HepG2 (cell line): Measurements from ENCODE around the gene PGR. TPM values are rescaled to one million over a fixed set of nuclear protein-coding genes. Genes with fewer than 3 reads are reported as not detected.

ENCODE experiments used
- ATAC-seq: fragments of 200-7000 bp; cut with Tn5 transposase; 3 replicates; pipeline ENCODE4 v1.9.1; 2020; ENCODE audit warnings: mild to moderate bottlenecking, moderate library complexity
- BruUV-seq: library from RNA; stranded (reverse); fragments of 400-500 nt; replicated peaks from 2 replicates; lab custom pipeline; 2021; lab: Mats Ljungman, UMichigan
- CTCF ChIA-PET: fragments of 300-600 bp; formaldehyde crosslinking; extraction: SDS; loops from one replicate; lab custom pipeline; 2021; ENCODE audit warnings: low total read pairs, inconsistent platforms, low intra/inter-chr PET ratio; lab: Yijun Ruan, JAX
- POLR2A ChIA-PET: fragments of 350-600 bp; sonication (Branson Sonifier 250); formaldehyde crosslinking; loops from one replicate; lab custom pipeline; 2020; ENCODE audit warnings: antibody characterized with exemption, inconsistent platforms; lab: Yijun Ruan, JAX
- DNase-seq: peaks from one replicate; pipeline ENCODE4 v3.0.0-alpha.2; 2015; ENCODE audit warnings: low spot score
- FAIRE-seq: peaks from 3 replicates; lab custom pipeline; 2011; peaks lifted over from hg19 to GRCh38; lab: Jason Lieb, UNC
- H2AFZ ChIP-seq: one replicate; pipeline ENCODE4 v1.6.1; 2011; ENCODE audit warnings: low read length, inconsistent platforms
- H3K27ac ChIP-seq: fragments of 300-600 bp; 3 replicates; pipeline ENCODE4 v1.8.0; 2011; ENCODE audit warnings: mixed run types, mild to moderate bottlenecking, mixed read lengths, low read length, inconsistent platforms; ENCODE audit not compliant: insufficient read depth; ENCODE audit errors: extremely low read length
- H3K27me3 ChIP-seq, 2 experiments: fragments of 200-600 bp in 1 of 2; 2 replicates in 1 of 2; 3 replicates in 1 of 2; pipeline versions ENCODE4 v1.6.0 to v1.8.0; 2011; ENCODE audit warnings: low read length in 2 of 2, mild to moderate bottlenecking in 2 of 2, moderate library complexity in 2 of 2, inconsistent platforms in 1 of 2; ENCODE audit not compliant: insufficient read depth in 2 of 2, control insufficient read depth in 1 of 2
- H3K36me3 ChIP-seq, 2 experiments: fragments of 200-600 bp in 1 of 2; replicated peaks in 1 of 2; 2 replicates in 1 of 2; 3 replicates in 1 of 2; pipeline versions ENCODE4 v1.5.1 to v1.8.0; 2011; ENCODE audit warnings: low read length in 2 of 2, inconsistent platforms in 1 of 2; ENCODE audit not compliant: insufficient read depth in 2 of 2, control insufficient read depth in 1 of 2
- H3K4me1 ChIP-seq: 2 replicates; pipeline ENCODE4 v1.5.1; 2012; ENCODE audit warnings: low read length, inconsistent platforms; ENCODE audit not compliant: insufficient read depth
- H3K4me2 ChIP-seq: 2 replicates; pipeline ENCODE4 v1.6.0; 2011; ENCODE audit warnings: low read depth, low read length, inconsistent platforms
- H3K4me3 ChIP-seq, 3 experiments: fragments of 200-600 bp in 1 of 3; sonication (generic), shearing (Covaris generic) in 1 of 3; replicated peaks in 1 of 3; 2 replicates each; pipeline ENCODE4 v1.5.1; 2011 to 2016; ENCODE audit warnings: low read length in 3 of 3, inconsistent platforms in 2 of 3, low read depth in 2 of 3, mild to moderate bottlenecking in 2 of 3, control low read depth in 1 of 3, mixed read lengths in 1 of 3; ENCODE audit not compliant: insufficient read depth in 1 of 3
- H3K79me2 ChIP-seq: one replicate; pipeline ENCODE4 v1.6.1; 2011; ENCODE audit warnings: low read length, inconsistent platforms; ENCODE audit not compliant: insufficient read depth
- H3K9ac ChIP-seq: 2 replicates; pipeline ENCODE4 v1.6.0; 2011; ENCODE audit warnings: mild to moderate bottlenecking, low read depth, low read length, inconsistent platforms; ENCODE audit not compliant: insufficient read depth
- H3K9me3 ChIP-seq: 2 replicates; pipeline ENCODE4 v1.5.1; 2012; ENCODE audit warnings: mild to moderate bottlenecking, low read length
- H4K20me1 ChIP-seq: 2 replicates; pipeline ENCODE4 v1.6.0; 2011; ENCODE audit warnings: inconsistent platforms, mild to moderate bottlenecking, low read length, moderate library complexity; ENCODE audit not compliant: insufficient read depth
- NPAS2 ChIP-seq: sonication (generic); formaldehyde crosslinking; IDR thresholded peaks from 2 replicates; pipeline ENCODE4 v1.8.0; 2022; ENCODE audit warnings: mild to moderate bottlenecking, missing genetic modification reagents, borderline replicate concordance
- SKI ChIP-seq: fragments of 450-650 bp; IDR thresholded peaks from one replicate; pipeline ENCODE4 v1.6.1; 2018; ENCODE audit warnings: mild to moderate bottlenecking; ENCODE audit not compliant: partially characterized antibody
- SRF ChIP-seq: IDR thresholded peaks from 2 replicates; pipeline ENCODE4 v1.6.1; 2011; ENCODE audit warnings: mild to moderate bottlenecking, low read depth, low read length, moderate library complexity
- ZNF7 ChIP-seq: IDR thresholded peaks from 2 replicates; pipeline ENCODE4 v1.6.1; 2016; ENCODE audit warnings: missing biosample characterization, missing genetic modification reagents
- WGBS: methylation state at CpG from one replicate; pipeline ENCODE4 v1.1.6; 2017; ENCODE audit warnings: low lambda C conversion rate; 5-methylcytosine and 5-hydroxymethylcytosine counted together
- in situ Hi-C: cut with HindIII; loops from 2 replicates; pipeline ENCODE4 v1.10.0; 2017; ENCODE audit warnings: low pct_unique_long_range_greater_than_20kb; ENCODE audit not compliant: extremely low pct_ligation_motif_present
- intact Hi-C: fragments of 100-400 bp; cut with micrococcal nuclease; formaldehyde crosslinking; loops from one replicate; pipeline ENCODE4 v1.10.0; 2022; ENCODE audit not compliant: unreplicated experiment
- polyA plus RNA-seq, 8 experiments: library from polyadenylated mRNA; depleted of rRNA in 3 of 8; stranded (reverse) in 7 of 8; unstranded in 1 of 8; fragments of >200 nt; fragmentation: Illumina TruSeq in 4 of 8; extraction: Trizol in 4 of 8; gene quantifications; 2 replicates each; pipeline versions ENCODE4 v1.2.1 to v1.2.3, GENCODE V29; 2011 to 2016; ENCODE audit warnings: low read depth in 4 of 8, missing spikeins in 1 of 8, mixed read lengths in 1 of 8; ENCODE audit not compliant: insufficient read depth in 1 of 8
- total RNA-seq, 5 experiments: library from RNA; depleted of rRNA; stranded (reverse); fragments of >200 nt; fragmentation: Illumina TruSeq; extraction: Trizol; gene quantifications; 2 replicates each; pipeline ENCODE4 v1.2.3, GENCODE V29; 2016; ENCODE audit warnings: low read depth in 1 of 5
- TF ChIP-seq, protein P1 (sequence below): sonication (generic); IDR thresholded peaks from 2 replicates; pipeline ENCODE4 v1.6.1; 2016; ENCODE audit warnings: low read depth, borderline replicate concordance

Gene PGR
- total and polyA plus RNA-seq, 2 of the 13 experiments (the other 11 are each of a cell fraction or from before 2014, with no cell fraction given): not detected

DNA sequence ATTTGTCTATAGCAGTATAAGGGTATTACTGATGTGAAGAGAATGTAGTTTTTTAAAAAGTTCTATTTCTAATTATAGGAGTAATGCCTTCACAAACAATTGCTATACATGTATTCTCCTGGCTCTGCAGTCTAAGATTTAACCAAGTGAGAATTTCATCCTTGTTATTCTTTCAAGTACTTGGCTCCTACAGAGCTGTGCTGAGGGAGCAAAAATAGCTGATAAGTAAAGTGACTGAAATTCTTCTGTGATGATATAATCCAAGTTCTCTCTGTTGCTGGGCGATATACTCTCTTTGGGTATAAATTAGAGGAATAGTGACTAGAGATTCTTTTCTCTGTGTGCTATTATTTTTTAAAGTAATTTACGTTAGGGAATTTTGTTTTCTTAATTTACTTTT, 68.0 kb downstream of the PGR start:
- H4K20me1 ChIP-seq: no peaks in the 10 kb centered on the region
- TF ChIP-seq, protein P1, sequence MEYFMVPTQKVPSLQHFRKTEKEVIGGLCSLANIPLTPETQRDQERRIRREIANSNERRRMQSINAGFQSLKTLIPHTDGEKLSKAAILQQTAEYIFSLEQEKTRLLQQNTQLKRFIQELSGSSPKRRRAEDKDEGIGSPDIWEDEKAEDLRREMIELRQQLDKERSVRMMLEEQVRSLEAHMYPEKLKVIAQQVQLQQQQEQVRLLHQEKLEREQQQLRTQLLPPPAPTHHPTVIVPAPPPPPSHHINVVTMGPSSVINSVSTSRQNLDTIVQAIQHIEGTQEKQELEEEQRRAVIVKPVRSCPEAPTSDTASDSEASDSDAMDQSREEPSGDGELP: no peak
- TF ChIP-seq SRF: no peak
- TF ChIP-seq ZNF7 (CRISPR knock-in tag): no peak
- TF ChIP-seq SKI: no peak
- ATAC-seq (no peak), FAIRE-seq (no peak), DNase-seq (no peak)
- H2AFZ ChIP-seq: no peak overlapping the region
- ChIA-PET CTCF (no interaction called here), POLR2A (no interaction called here)
- H3K36me3 ChIP-seq: no peaks in the 10 kb centered on the region
- BruUV-seq: no TSS peak
- no peaks in the 10 kb centered on the region for H3K79me2 ChIP-seq
- H3K27me3 ChIP-seq: no peaks in the 10 kb centered on the region
- no peak overlapping the region for H3K4me3 ChIP-seq
- no peaks in the 10 kb centered on the region for H3K4me1 ChIP-seq
- no peak overlapping the region for H3K4me2 ChIP-seq
- H3K9ac ChIP-seq: no peak overlapping the region
- intact Hi-C loops (no loop called here), in situ Hi-C loops (no loop called here)
- H3K9me3 ChIP-seq: no peaks in the 10 kb centered on the region
- WGBS: 14% methylated on average over 2 of the region's 2 CpGs
- H3K27ac ChIP-seq: no peak overlapping the region

DNA sequence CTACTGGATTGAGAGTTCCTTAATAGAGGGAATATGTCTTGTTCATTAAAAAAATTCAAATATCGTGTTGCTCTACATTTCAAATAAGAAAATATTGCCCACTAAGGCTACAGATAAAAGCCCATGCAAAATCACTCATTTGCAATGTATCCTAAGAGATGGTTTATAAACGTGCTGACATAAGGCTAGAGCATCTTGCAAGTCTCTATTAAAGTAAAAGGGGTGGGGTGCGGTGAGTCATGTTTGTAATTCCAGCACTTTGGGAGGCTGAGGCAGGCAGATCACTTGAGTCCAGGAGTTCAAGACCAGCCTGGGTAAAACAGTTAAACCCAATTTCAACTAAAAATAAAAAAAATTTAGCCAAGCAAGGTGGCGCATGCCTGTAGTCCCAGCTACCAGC, 70.3 kb downstream of the PGR start:
- CTCF ChIA-PET: no interaction called here
- TF ChIP-seq NPAS2: no peak
- TF ChIP-seq, all 625 proteins: peak for 0
- Histone ChIP-seq H4K20me1 (no peaks in the 10 kb centered on the region), H2AFZ (no peak overlapping the region), H3K9me3 (no peaks in the 10 kb centered on the region), H3K4me2 (no peak overlapping the region), H3K36me3 (no peaks in the 10 kb centered on the region), H3K4me1 (no peaks in the 10 kb centered on the region), H3K9ac (no peak overlapping the region), H3K4me3 (no peak overlapping the region), H3K27me3 (no peaks in the 10 kb centered on the region), H3K27ac (no peak overlapping the region), H3K79me2 (no peaks in the 10 kb centered on the region)
- no TSS peak for BruUV-seq
- DNase-seq (no peak), FAIRE-seq (no peak), ATAC-seq (no peak)
- in situ Hi-C loops: no loop called here
- POLR2A ChIA-PET: no interaction called here
- 12% methylated on average over 4 of the region's 4 CpGs for WGBS
- intact Hi-C loops: no loop called here
